Fibroblast of villous mesenchyme (primary cell): ENCODE results near the gene MAP3K14. TPM values are rescaled to one million over a fixed set of nuclear protein-coding genes. Genes with fewer than 3 reads are reported as not detected.
A peak's percentile ranks its signal among the peaks of the same experiment; 100 is the strongest.

Experiments used
- DNase-seq: peaks from one replicate; pipeline ENCODE4 v3.0.0-alpha.2; 2010; ENCODE audit warnings: low read depth
- H3K4me3 ChIP-seq: 2 replicates; pipeline ENCODE4 v1.5.1; 2011; ENCODE audit warnings: low read depth, mild to moderate bottlenecking, low read length
- total RNA-seq: library from RNA; depleted of rRNA; stranded (reverse); fragments of >200 nt; gene quantifications from 2 replicates; pipeline ENCODE4 v1.2.3, GENCODE V29; 2012
- TF ChIP-seq, protein P1 (sequence below): IDR thresholded peaks from 2 replicates; pipeline ENCODE4 v1.5.1; 2012; ENCODE audit warnings: low read depth, mild to moderate bottlenecking, low read length; ENCODE audit not compliant: insufficient read depth

MAP3K14 gene
- total RNA-seq, 1 donor: 1.7 TPM

DNA sequence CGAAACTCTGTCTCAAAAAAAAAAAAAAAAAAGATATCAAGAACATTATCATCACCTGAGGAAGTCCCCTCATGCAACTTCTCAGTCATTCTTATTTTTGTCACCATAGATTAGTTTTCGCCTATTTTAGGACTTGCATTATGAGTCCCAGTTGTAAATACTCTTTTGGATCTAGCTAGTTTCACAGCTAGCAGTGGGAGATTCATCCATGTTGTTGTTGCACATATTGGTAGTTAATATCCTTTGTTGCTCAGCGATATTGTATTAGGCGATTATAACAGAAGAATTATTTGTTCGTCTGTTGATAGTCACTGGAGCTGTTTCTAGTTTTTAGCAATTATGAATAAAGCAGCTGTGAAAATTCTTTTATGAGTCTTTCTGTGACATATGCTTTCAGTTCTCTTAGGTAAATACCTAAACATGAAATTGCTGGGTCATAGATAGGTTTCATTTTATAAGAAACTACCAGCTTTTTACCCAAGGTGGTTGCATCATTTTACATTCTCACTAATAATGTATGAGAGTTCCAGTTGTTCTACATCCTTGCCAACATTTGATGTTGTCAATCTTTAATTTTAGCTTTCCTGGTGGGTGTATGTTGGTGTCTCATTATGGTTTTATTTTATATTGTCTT lies 40.7 kb upstream of the MAP3K14 start:
- no peak overlapping the region for H3K4me3 ChIP-seq
- no peak for DNase-seq
- TF ChIP-seq, protein P1, sequence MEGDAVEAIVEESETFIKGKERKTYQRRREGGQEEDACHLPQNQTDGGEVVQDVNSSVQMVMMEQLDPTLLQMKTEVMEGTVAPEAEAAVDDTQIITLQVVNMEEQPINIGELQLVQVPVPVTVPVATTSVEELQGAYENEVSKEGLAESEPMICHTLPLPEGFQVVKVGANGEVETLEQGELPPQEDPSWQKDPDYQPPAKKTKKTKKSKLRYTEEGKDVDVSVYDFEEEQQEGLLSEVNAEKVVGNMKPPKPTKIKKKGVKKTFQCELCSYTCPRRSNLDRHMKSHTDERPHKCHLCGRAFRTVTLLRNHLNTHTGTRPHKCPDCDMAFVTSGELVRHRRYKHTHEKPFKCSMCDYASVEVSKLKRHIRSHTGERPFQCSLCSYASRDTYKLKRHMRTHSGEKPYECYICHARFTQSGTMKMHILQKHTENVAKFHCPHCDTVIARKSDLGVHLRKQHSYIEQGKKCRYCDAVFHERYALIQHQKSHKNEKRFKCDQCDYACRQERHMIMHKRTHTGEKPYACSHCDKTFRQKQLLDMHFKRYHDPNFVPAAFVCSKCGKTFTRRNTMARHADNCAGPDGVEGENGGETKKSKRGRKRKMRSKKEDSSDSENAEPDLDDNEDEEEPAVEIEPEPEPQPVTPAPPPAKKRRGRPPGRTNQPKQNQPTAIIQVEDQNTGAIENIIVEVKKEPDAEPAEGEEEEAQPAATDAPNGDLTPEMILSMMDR: no peak

DNA sequence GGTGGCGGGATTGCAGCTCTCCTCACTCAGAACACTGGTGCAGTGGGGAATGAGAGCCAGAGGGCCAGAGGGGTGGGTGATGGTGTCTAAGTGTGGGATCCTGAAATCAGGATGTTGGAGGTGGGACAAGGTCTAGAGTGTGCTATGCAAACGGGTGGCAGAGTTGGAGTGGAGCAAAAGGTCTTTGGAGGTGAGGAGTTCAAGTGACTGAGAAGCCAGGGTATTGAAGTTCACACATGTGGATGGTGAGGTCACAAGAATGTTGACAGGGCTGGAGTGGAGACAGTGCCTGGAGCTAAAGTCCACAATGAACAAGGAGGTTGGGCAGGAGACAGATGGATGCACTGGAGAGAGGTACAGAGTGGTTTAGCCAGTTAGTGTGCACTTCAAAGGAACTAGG lies 38.3 kb upstream of the MAP3K14 start:
- H3K4me3 ChIP-seq: no peak overlapping the region
- no peak for DNase-seq
- TF ChIP-seq, protein P1: no peak

DNA sequence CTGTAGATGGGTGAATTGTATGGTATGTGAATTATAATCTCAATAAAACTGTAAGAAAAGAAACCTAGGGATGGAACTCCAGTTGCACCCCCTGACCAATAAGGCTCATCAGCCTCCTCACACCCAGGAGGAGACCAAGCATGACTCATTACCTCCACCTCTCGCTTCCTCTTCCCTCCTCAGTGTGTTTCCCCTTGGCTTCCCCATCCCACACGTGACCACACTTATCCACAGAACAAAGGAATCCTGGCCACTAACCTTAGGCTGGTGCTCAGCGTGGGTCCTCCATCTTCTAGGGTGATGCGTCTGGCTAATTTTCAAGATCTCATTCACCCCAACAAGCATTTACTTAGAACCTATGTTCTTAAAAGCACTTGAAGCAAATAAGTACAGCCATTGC lies 36.2 kb upstream of the MAP3K14 start:
- TF ChIP-seq, protein P1: no peak
- no peak for DNase-seq
- H3K4me3 ChIP-seq: no peak overlapping the region

DNA sequence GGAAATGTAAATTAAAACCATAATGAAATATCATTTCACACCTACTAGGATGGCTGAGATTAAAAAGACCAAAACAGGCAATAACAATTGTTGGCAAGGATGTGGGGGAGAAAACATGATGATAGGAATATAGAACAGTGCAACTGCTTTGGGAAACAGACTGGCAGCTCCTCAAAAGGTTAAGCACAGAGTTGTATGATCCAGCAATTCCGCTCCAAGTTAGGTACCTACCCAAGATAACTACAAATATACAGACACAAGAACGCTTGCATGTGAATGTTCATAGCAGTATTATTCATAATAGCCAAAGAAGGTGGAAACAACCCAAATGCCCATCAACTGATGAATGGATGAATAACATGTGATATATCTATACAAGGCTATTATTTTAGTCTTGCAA lies 35.0 kb upstream of the MAP3K14 start:
- TF ChIP-seq, protein P1: no peak
- no peak overlapping the region for H3K4me3 ChIP-seq
- no peak for DNase-seq

DNA sequence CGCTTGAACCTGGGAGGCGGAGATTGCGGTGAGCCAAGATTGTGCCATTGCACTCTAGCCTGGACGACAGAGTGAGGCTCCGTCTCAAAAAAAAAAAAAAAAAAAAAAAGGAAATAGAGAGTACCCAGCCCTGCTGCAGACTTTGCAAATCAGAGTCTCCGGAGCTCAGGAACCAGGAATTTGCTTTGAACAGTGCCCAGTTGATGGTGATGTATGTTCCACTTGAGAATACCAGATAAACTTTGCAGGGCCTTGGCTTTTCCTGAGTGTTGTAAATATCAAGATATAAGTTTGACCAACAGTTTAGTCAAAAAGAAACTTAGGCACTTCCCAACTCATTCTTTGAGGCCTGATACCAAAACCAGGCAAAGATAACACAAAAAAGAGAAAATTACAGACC lies 30.6 kb upstream of the MAP3K14 start:
- H3K4me3 ChIP-seq: no peak overlapping the region
- TF ChIP-seq, protein P1: no peak
- no peak for DNase-seq

DNA sequence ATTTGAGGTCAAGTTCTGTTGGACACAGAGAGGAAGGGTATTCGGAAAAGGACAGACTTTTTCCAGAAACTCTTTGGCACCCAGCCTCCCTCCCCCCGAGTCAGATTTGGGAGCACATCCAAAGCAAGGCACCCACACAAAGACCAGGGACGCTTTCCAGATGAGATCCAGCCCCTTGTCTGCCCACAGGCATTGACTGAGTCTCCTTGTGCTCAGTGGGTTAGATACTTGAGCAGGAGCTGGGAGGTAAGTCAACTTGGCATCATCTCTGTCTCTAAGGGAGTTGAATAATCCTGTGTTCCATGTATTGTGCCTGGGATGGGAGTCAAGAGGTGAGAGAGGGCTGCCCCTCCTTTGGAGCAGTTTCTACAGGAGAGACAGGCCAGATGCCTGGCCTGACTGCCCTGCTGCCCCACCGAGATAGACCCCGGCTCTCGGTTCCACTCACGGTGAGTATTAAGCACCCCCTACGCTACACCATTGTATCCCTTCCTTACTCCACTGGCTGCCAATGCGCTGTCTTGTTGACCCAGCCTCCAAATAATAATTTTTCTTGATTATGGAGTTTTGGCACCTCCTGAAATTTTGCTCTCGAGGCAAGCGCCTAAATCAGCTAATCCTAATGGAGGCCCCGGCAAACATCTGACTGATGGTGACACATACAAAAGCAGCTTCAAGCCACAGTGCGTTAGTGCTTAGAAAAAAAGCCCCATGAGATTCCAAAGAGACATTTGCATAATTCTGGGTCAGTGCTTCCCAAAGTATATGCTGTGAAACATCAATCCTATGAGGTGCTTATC lies 29.6 kb upstream of the MAP3K14 start:
- peak; percentile 28 for DNase-seq
- H3K4me3 ChIP-seq: no peak overlapping the region
- TF ChIP-seq, protein P1: no peak
